HG02840 (cell line): Measurements from ENCODE around the gene ERFE.

ENCODE experiments used
- ATAC-seq: cut with Tn5 transposase; IDR thresholded peaks from one replicate; pipeline ENCODE4 v1.9.1; 2021; ENCODE audit warnings: mild to moderate bottlenecking, moderate library complexity, moderate number of reproducible peaks; ENCODE audit not compliant: unreplicated experiment, low FRiP score

Gene ERFE

DNA sequence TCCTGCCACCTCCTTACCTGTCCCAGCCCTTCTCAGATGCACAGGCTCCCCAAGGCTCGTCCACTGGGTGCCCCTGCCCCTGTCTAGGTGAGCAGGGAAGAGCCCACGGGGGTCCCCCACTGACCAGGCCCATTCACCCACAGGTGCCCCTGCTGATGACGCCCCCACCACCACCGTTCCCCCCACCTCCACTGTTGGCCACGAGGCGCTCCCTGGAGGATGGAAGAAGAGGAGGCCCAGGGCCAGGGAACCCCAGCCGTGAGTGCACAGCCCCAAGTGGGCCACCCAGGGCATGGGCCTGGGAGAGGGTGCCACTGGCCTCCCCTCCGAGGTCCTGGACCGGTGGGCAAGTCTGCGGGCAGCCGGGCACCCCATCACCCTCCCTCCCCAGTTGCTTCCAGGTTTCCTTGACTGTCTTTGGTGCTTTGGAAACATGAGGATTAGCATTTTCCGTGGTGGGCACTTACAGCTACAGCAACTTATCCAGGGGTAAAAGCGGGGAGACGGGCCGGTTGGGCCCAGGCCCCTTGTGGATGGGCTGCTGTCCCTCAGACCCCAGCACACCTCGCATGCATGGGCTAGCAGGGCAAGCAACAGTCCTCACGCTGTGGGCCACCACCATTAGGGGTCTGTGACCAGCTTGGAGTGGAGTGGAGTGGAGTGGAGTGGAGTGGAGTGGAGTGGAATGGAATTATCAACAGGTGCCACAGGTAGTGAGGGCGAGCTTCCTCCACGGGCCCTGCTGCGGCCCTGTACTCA is 33.5 kb upstream of the ERFE start:
- no peak for ATAC-seq

DNA sequence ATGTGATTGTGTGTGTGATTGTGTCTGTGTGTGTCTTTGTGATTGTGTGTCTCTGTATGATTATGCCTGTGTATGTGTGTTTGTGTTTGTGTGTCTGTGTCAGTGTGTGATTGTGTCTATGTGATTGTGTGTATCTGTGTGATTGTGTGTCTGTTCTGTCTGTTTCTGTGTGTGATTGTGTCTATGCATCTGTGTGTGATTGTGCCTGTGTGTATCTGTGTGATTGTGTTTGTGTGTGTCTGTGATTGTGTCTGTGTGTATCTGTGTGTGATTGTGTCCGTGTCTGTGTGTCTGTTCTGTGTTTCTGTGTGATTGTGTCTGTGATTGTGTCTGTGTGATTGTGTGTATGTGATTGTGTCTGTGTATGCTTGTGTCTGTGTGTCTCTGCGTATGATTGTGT is 32.4 kb upstream of the ERFE start:
- ATAC-seq, result no peak

DNA sequence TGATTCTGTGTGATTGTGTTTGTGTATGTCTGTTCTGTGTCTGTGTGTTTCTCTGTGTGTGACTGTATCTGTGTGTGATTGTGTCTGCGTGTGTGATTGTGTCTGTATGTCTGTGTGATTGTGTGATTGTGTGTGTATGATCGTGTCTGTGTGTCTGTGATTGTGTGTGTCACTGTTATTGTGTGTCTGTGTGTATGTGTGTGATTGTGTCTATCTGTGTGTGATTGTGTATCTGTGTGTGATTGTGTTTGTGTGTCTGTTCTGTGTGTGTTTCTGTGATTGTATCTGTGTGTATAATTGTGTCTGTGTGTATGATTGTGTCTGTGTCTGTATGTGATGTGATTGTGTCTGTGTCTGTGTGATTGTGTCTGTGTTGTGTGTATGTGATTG is 32.0 kb upstream of the ERFE start:
- no peak for ATAC-seq

DNA sequence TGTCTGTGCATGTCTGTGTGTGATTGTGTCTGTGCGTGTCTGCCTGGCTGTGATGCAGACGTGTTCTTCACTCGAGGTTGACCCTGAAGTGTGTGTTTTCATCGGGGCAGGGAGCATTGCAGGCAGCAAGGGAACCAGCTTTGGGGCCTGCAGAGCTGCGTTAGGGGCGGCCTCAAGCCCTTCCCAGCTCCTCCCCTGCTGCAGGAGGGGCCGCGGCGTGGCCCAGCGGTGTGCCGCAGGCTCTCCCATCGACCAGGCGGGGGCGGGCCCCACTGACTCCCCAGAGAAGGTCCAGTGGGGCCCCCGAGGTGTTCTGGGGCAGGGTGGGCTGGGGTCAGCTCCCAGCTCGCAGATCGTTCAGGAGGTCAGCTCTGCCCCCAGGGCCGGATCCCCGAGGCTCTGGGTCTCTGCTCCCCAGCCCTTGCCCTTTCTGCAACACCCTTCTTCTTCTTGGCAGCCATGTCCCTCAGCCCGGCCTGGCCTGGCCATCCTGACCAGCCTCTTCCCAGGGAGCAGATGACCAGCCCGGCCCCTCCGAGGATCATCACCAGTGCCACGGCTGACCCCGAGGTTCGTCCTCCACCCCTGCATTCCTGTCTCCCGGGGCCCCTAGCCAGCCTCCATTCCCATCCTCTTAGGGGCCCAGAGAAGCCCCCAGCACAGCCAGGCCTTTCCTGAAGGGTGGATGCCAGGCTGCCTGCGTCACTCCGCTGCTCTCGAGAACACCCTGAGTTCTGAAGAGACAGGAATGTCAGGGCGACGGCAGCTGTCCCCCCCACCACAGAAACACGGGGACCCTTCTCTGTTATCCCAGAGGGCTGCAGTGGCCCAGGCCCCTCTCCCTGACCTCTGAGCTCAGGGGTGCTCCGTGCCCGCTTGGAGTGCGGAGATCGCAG is 31.4 kb upstream of the ERFE start:
- no peak for ATAC-seq

- no peak for ATAC-seq
Measured at GRCh38 chr2:238128061-238128440, 30.7 kb upstream of the ERFE start.

- no peak for ATAC-seq
Measured at GRCh38 chr2:238128534-238129001, 30.2 kb upstream of the ERFE start.

- no peak for ATAC-seq
Measured at GRCh38 chr2:238129166-238130010, 29.4 kb upstream of the ERFE start.

DNA sequence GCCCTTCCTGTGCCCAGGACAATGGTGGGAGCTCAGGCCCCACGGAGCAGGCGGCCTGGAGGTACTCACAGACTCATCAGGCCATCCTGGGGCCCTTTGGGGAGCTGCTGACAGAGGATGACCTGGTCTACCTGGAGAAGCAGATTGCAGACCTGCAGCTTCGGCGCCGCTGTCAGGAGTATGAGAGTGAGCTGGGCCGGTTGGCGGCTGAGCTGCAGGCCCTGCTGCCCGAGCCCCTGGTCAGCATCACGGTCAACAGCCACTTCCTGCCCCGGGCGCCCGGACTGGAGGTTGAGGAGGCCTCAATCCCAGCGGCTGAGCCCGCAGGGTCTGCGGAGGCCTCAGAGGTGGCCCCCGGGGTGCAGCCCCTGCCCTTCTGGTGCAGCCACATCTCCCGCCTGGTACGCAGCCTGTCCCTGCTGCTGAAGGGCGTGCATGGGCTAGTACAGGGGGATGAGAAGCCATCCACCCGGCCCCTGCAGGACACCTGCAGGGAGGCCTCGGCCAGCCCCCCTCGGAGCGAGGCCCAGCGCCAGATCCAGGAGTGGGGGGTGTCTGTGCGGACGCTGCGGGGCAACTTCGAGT is 28.6 kb upstream of the ERFE start:
- ATAC-seq, result no peak

DNA sequence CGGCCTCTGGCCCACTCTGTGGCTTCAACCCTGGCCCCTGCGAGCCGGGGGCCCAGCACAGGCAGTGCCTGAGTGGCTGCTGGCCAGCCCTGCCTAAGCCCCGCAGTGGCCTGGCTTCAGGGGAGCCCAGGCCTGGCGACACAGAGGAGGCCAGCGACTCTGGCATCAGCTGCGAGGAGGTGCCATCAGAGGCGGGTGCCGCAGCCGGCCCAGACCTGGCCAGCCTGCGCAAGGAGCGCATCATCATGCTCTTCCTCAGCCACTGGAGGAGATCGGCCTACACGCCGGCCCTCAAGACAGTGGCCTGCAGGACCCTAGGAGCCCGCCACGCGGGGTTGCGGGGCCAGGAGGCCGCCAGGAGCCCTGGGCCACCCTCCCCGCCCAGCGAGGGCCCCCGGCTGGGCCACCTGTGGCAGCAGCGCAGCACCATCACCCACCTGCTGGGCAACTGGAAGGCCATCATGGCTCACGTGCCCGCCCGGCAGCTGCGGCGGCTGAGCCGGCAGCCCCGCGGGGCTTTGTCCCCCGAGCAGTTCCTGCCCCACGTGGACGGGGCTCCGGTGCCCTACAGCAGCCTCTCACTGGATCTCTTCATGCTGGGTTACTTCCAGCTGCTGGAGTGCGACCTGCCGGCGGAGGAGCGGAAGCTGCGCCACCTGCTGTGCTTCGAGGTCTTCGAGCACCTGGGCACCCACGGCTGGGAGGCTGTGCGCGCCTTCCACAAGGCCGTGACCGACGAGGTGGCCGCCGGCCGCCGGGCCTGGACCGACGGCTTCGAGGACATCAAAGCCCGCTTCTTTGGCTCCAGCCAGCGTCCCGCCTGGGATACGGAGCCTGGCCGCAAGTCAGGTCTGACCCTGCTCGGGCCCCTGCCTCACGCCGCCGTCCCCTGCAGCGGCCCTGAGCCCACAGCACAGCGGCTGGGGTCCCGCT is 27.8 kb upstream of the ERFE start:
- no peak for ATAC-seq

- ATAC-seq, result no peak
Measured at GRCh38 chr2:238131761-238132462, 26.9 kb upstream of the ERFE start.

DNA sequence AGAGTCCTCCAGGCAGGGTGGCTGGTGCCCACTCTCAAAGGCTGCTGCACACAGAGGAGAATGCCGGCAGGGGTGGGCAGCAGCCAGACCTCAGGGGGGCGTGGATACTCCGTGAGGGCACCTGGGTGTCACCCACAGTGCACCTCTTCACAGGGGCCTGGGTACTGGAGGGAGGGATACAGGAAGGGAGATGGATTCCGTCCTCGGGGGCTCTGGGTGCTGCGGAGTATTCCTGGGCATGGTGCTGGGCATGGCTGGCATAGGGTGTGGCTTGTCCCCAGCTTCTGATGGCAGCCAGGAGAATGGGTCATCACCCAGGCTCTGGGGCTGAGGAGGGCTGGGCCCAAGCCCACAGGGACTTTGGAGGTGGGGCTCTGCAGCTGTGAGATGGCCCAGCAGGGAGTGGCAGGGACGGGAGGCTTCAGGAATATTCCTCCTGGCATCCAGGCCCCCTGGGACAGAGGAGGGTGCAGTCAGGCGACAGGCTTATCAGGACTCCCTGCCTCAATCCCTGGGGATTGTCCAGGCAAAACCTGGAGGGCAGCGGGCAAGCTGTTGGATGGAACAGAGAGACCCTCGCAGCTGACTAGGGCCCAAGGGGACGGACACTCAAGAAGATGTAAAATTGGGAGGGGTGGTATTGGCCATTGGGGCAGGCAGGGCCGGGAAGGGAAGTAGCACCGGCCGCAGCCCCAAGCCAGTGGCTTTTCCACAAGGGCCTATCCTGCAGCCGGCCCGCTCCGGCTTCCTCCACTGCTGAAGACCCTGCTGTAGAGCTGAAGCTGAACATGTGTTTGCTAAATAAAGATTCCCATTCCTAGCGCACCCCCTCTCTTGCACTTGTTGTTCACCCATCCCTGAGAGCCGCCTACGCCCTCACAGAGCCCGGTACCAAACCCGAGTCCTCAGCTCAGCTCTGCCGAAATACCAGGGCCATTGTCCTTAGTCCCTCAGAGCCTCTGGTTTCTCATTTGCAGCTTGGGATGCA is 26.0 kb upstream of the ERFE start:
- ATAC-seq, result no peak

GRCh38 chr2:238133499-238134392 is 25.0 kb upstream of the ERFE start:
- ATAC-seq, result no peak

DNA sequence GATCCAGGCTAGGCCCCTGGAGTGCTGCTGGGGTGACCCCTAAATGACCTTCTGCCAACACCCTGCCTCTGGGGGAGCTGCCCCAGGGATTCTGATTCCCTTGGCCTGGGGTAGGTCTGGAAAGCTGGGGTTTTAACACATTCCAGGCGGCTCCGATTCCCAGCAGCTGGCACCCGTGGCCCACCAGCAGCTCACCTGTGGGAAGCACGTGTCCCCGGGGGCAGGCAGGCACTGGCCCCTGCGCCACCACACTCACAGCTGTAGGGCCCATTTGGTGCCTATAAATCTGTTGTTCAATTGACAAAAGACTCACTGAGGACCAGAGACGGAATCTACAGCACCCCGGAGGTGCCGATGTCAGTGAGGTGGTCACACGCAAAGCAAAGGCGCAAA is 24.4 kb upstream of the ERFE start:
- no peak for ATAC-seq

GRCh38 chr2:238135601-238136150 is 23.1 kb upstream of the ERFE start:
- no peak for ATAC-seq

DNA sequence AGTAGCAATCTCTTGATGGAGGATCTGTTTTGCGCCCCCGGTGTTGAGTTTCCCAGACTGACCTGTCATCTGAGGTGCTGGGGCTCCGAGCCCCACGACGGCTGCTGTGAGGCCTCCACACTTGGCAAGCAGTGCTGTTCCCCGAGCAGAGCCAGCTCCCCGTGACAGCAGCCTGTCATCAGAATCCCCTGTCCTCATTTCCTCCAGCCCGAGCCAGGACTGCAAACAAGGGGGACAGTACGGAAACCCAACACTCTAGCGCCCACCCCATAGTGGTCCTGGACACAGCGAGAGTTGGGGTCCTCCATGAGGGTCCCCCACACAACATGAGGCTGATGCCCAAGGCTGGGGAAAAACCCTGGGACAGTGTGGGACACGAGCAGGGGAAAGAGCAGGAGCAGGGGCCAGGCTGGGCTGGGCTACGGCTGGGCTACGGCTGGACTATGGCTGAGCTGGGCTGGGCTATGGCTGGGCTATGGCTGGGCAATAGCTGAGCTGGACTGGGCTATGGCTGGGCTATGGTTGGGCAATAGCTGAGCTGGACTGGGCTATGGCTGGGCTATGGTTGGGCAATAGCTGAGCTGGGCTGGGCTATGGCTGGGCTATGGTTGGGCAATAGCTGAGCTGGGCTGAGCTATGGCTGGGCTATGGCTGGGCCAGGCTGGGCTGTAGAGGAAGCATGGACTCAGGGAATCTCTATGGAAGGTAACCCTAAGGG is 21.8 kb upstream of the ERFE start:
- no peak for ATAC-seq

DNA sequence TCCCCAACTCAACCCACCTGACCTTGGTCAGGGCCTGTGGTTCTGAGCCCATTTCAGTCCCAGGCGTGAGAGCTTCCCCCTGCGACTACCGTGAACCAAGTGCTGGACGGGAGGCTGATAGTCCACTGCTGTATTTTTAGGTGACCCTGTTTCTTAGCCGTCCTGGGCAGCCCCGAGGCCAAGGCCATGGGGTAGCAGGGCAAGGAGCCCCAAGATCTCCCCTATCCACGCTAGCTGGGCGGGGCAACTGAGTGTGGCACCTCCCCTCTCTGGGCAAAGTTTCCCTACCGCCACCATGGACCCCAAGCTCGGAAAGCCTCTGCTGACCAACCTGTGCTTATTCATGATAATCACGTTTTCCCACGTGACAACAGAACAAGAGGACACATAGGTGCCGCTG is 20.9 kb upstream of the ERFE start:
- ATAC-seq, result no peak
